HepG2 (cell line): Measurements from ENCODE around the gene SLC19A1. TPM values are rescaled to one million over a fixed set of nuclear protein-coding genes. Genes with fewer than 3 reads are reported as not detected.
A peak's percentile ranks its signal among the peaks of the same experiment; 100 is the strongest.

Source experiments
- CC2D1A ChIP-seq: sonication (generic); formaldehyde crosslinking; IDR thresholded peaks from 2 replicates; pipeline ENCODE4 v1.8.1; 2023; ENCODE audit warnings: mild to moderate bottlenecking, missing genetic modification reagents
- CERS6 ChIP-seq: sonication (generic); formaldehyde crosslinking; IDR thresholded peaks from 2 replicates; pipeline ENCODE4 v1.5.0; 2020; ENCODE audit warnings: missing genetic modification reagents
- CHD2 ChIP-seq: IDR thresholded peaks from 2 replicates; pipeline ENCODE4 v1.6.1; 2011; ENCODE audit warnings: low read depth, low read length, improper control_type of control experiment
- DMTF1 ChIP-seq: sonication (generic); formaldehyde crosslinking; IDR thresholded peaks from 2 replicates; pipeline ENCODE4 v1.4.0; 2020; ENCODE audit warnings: mild to moderate bottlenecking, missing genetic modification reagents
- GMEB1 ChIP-seq: sonication (generic); formaldehyde crosslinking; IDR thresholded peaks from 2 replicates; pipeline ENCODE4 v1.5.1; 2020; ENCODE audit warnings: missing genetic modification reagents, mild to moderate bottlenecking, borderline replicate concordance
- HIVEP1 ChIP-seq: sonication (generic); formaldehyde crosslinking; IDR thresholded peaks from 2 replicates; pipeline ENCODE4 v1.4.0; 2020; ENCODE audit warnings: mild to moderate bottlenecking, missing genetic modification reagents
- HOXA7 ChIP-seq: sonication (generic); formaldehyde crosslinking; IDR thresholded peaks from 2 replicates; pipeline ENCODE4 v1.8.1; 2022; ENCODE audit warnings: mild to moderate bottlenecking, missing genetic modification reagents, moderate library complexity
- KMT2B ChIP-seq: IDR thresholded peaks from 2 replicates; pipeline ENCODE4 v1.6.1; 2016; ENCODE audit warnings: missing genetic modification reagents, missing compliant biosample characterization
- MAF1 ChIP-seq: sonication (generic); formaldehyde crosslinking; IDR thresholded peaks from 2 replicates; pipeline ENCODE4 v1.5.0; 2020; ENCODE audit warnings: missing genetic modification reagents, borderline replicate concordance
- MAZ ChIP-seq, 2 experiments: sonication (generic) in 1 of 2; formaldehyde crosslinking in 1 of 2; IDR thresholded peaks; 2 replicates each; pipeline versions ENCODE4 v1.5.0 to v1.6.1; 2012 to 2020; ENCODE audit warnings: low read depth in 2 of 2, mild to moderate bottlenecking in 2 of 2, borderline replicate concordance in 1 of 2, improper control_type of control experiment in 1 of 2, low read length in 1 of 2, missing genetic modification reagents in 1 of 2, moderate library complexity in 1 of 2
- SATB2 ChIP-seq: sonication (generic); formaldehyde crosslinking; IDR thresholded peaks from 2 replicates; pipeline ENCODE4 v1.5.0; 2020; ENCODE audit warnings: missing genetic modification reagents
- SP5 ChIP-seq: IDR thresholded peaks from 2 replicates; pipeline ENCODE4 v1.6.1; 2016; ENCODE audit warnings: low read depth, borderline replicate concordance
- TOE1 ChIP-seq: sonication (generic); formaldehyde crosslinking; IDR thresholded peaks from 2 replicates; pipeline ENCODE4 v1.4.0; 2020; ENCODE audit warnings: mild to moderate bottlenecking, missing genetic modification reagents
- ZBTB38 ChIP-seq: sonication (generic); formaldehyde crosslinking; IDR thresholded peaks from 2 replicates; pipeline ENCODE4 v1.5.1; 2020; ENCODE audit warnings: mild to moderate bottlenecking, missing genetic modification reagents
- ZNF232 ChIP-seq: sonication (generic); formaldehyde crosslinking; IDR thresholded peaks from 2 replicates; pipeline ENCODE4 v1.4.0; 2020; ENCODE audit warnings: missing genetic modification reagents, borderline replicate concordance
- ZNF878 ChIP-seq: sonication (generic); formaldehyde crosslinking; IDR thresholded peaks from 2 replicates; pipeline ENCODE4 v1.8.1; 2023; ENCODE audit warnings: mild to moderate bottlenecking, missing genetic modification reagents, moderate library complexity
- ZNF879 ChIP-seq: sonication (generic); formaldehyde crosslinking; IDR thresholded peaks from 2 replicates; pipeline ENCODE4 v1.8.1; 2023; ENCODE audit warnings: missing genetic modification reagents
- polyA plus RNA-seq, 8 experiments: library from polyadenylated mRNA; depleted of rRNA in 3 of 8; stranded (reverse) in 7 of 8; unstranded in 1 of 8; fragments of >200 nt; fragmentation: Illumina TruSeq in 4 of 8; extraction: Trizol in 4 of 8; gene quantifications; 2 replicates each; pipeline versions ENCODE4 v1.2.1 to v1.2.3, GENCODE V29; 2011 to 2016; ENCODE audit warnings: low read depth in 4 of 8, missing spikeins in 1 of 8, mixed read lengths in 1 of 8; ENCODE audit not compliant: insufficient read depth in 1 of 8
- total RNA-seq, 5 experiments: library from RNA; depleted of rRNA; stranded (reverse); fragments of >200 nt; fragmentation: Illumina TruSeq; extraction: Trizol; gene quantifications; 2 replicates each; pipeline ENCODE4 v1.2.3, GENCODE V29; 2016; ENCODE audit warnings: low read depth in 1 of 5
- TF ChIP-seq, protein P1 (sequence below): sonication (generic); formaldehyde crosslinking; IDR thresholded peaks from 2 replicates; pipeline ENCODE4 v1.9.0; 2022; ENCODE audit warnings: low read depth, missing genetic modification reagents
- TF ChIP-seq, protein P2 (sequence below): sonication (generic); formaldehyde crosslinking; conservative IDR thresholded peaks from 2 replicates; pipeline ENCODE4 v1.4.0; 2020; ENCODE audit warnings: missing genetic modification reagents

Gene SLC19A1
- total and polyA plus RNA-seq, 2 of the 13 experiments (the other 11 are each of a cell fraction or from before 2014, with no cell fraction given): 21.8 to 23.0 TPM

DNA sequence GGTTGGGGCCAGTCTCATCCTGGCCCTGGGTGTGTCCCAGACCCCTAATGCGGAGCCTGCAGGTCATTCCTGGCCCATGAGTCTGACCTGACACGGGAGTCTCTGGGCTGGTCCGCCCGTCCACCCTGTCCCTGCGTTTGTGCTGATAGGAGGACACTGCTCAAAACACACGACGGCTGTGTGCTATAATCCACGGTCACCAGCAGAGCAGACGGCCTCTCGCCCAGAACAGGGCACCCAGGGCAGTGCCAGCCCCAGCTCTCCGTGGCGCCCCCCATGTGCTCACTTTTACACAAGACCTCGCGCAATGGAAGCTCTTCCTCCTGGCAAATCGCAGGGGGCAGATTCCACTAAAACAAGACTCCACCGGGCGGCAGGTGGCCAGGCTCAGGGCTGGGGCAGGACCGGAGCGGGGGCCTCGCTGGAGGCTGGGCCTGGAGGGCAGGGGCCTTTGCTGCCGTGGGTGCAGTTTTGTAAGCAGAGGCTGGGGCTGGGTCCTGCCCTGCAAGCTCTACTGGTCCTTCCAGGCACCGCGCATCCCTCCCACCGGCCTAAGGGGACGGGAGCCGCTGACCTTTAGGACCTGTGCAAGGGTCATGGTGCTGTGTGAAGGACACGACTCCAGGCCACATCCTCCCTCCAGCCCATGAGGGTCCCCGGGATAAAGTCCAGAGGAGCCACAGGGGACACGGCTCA lies 10.6 kb upstream of the SLC19A1 start (continued):
- TF ChIP-seq CC2D1A (no peak), HIVEP1 (CRISPR knock-in tag) (peak; percentile 68; the same call in 1 of the 2 replicates), ZNF878 (CRISPR knock-in tag) (no peak), CERS6 (CRISPR knock-in tag) (no peak), GMEB1 (CRISPR knock-in tag) (no peak), DMTF1 (no peak), ZNF879 (CRISPR knock-in tag) (no peak), SATB2 (CRISPR knock-in tag) (no peak), HOXA7 (no peak), ZNF232 (no peak), KMT2B (CRISPR knock-in tag) (no peak), SP5 (CRISPR knock-in tag) (no peak), ZBTB38 (CRISPR knock-in tag) (no peak), CHD2 (no peak), MAF1 (no peak), MAZ (IDR thresholded peaks at IDR 0.05; ENCODE audit: borderline replicate concordance, low read depth, low read length) (no peak), MAZ (CRISPR knock-in tag; IDR thresholded peaks at IDR 0.05; ENCODE audit: low read depth) (0 out of 2 replicates have a peak, but pooled peaks have one; percentile 5), TOE1 (CRISPR knock-in tag) (no peak)
- TF ChIP-seq, protein P1, sequence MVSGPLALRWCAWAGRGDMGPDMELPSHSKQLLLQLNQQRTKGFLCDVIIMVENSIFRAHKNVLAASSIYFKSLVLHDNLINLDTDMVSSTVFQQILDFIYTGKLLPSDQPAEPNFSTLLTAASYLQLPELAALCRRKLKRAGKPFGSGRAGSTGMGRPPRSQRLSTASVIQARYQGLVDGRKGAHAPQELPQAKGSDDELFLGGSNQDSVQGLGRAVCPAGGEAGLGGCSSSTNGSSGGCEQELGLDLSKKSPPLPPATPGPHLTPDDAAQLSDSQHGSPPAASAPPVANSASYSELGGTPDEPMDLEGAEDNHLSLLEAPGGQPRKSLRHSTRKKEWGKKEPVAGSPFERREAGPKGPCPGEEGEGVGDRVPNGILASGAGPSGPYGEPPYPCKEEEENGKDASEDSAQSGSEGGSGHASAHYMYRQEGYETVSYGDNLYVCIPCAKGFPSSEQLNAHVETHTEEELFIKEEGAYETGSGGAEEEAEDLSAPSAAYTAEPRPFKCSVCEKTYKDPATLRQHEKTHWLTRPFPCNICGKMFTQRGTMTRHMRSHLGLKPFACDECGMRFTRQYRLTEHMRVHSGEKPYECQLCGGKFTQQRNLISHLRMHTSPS (CRISPR knock-in tag): peak; percentile 25; the same call in 1 of the 2 replicates
- TF ChIP-seq, protein P2, sequence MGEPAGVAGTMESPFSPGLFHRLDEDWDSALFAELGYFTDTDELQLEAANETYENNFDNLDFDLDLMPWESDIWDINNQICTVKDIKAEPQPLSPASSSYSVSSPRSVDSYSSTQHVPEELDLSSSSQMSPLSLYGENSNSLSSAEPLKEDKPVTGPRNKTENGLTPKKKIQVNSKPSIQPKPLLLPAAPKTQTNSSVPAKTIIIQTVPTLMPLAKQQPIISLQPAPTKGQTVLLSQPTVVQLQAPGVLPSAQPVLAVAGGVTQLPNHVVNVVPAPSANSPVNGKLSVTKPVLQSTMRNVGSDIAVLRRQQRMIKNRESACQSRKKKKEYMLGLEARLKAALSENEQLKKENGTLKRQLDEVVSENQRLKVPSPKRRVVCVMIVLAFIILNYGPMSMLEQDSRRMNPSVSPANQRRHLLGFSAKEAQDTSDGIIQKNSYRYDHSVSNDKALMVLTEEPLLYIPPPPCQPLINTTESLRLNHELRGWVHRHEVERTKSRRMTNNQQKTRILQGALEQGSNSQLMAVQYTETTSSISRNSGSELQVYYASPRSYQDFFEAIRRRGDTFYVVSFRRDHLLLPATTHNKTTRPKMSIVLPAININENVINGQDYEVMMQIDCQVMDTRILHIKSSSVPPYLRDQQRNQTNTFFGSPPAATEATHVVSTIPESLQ (CRISPR knock-in tag): no peak
